Pancreas (tissue), 10 donors: ENCODE measurements around the gene LHX5. TPM values are rescaled to one million over a fixed set of nuclear protein-coding genes. Genes with fewer than 3 reads are reported as not detected.
A peak's percentile ranks its signal among the peaks of the same experiment; 100 is the strongest.

Experiments
- ATAC-seq, 4 donors: fragments of 200-7000 bp; cut with Tn5 transposase; one replicate each; pipeline versions ENCODE4 v1.8.0 to v1.9.1; 2020; ENCODE audit warnings: mild to moderate bottlenecking in 4 of 4, moderate library complexity in 4 of 4
- DNase-seq, 6 donors: peaks; one replicate each; pipeline ENCODE4 v3.0.0-alpha.2; 2020
- FAIRE-seq: peaks from 2 replicates; lab custom pipeline; 2012; peaks lifted over from hg19 to GRCh38; lab: Jason Lieb, UNC
- H3K27ac ChIP-seq, 4 donors: fragments of 200-600 bp; sonication (generic); 1 replicate in 3 of 4; 2 replicates in 1 of 4; pipeline versions ENCODE4 v1.5.0 to v1.8.0; 2020
- H3K27me3 ChIP-seq, 4 donors: fragments of 200-600 bp; one replicate each; pipeline ENCODE4 v1.8.0; 2021
- H3K36me3 ChIP-seq, 3 donors: fragments of 200-600 bp; sonication (generic) in 1 of 3; one replicate each; pipeline versions ENCODE4 v1.5.0 to v1.8.0; 2020 to 2021
- H3K4me1 ChIP-seq, 3 donors: fragments of 200-600 bp; one replicate each; pipeline ENCODE4 v1.8.0; 2021
- H3K4me3 ChIP-seq, 4 donors: fragments of 200-600 bp; sonication (generic) in 2 of 4; one replicate each; pipeline versions ENCODE4 v1.5.0 to v1.8.0; 2020 to 2021
- H3K9me3 ChIP-seq, 4 donors: fragments of 200-600 bp; one replicate each; pipeline ENCODE4 v1.8.0; 2021
- CTCF ChIP-seq, 4 donors: fragments of 200-600 bp; sonication (generic) in 3 of 4; IDR thresholded peaks; one replicate each; pipeline versions ENCODE4 v1.5.0 to v1.8.0; 2021; ENCODE audit warnings: antibody characterized with exemption in 4 of 4
- WGBS, 2 donors: extraction: QIAGEN DNeasy Blood & Tissue Kit; methylation state at CpG; one replicate each; pipeline ENCODE4 v1.1.7; 2013; 5-methylcytosine and 5-hydroxymethylcytosine counted together
- intact Hi-C, 3 donors: fragments of 100-400 bp; cut with DNase I; formaldehyde crosslinking; loops; one replicate each; pipeline versions ENCODE4 v1.11.1 to v1.14.2; 2022
- polyA plus RNA-seq, 2 donors: library from polyadenylated mRNA; stranded (reverse); fragments of 200-250 nt; gene quantifications; one replicate each; pipeline ENCODE4 v1.2.3, GENCODE V29; 2013
- total RNA-seq, 6 donors: library from RNA; stranded (reverse); fragmentation: NEBNext Ultra II Directional in 4 of 6; extraction: Animal tissue kit (Norgen Biotek cat#: 25700) in 4 of 6; gene quantifications; one replicate each; pipeline versions ENCODE4 v1.2.1 to v1.2.4, GENCODE V29; 2021 to 2023
- donor health status: healthy with polysubstance abuse.
- donor health status: DM: no; HTN: no; CAD: no; lungs with moderate emphysema.
- donor health status: DM: no; HTN: no; CAD: no.
- donor health status: control.
- donor health status: control.
- donor health status: Bipolar disorder and iron deficiency.
- donor health status: DM: yes; HTN: yes; CAD: no.
- donor health status: DM: no; HTN: no; CAD: no.
- donor health status: DM: no; HTN: no; CAD: no.
- donor health status: DM: yes; HTN: yes; CAD: no.

LHX5 gene
- total and polyA plus RNA-seq, 8 donors: not detected

- ATAC-seq (no peak), DNase-seq (no peak), FAIRE-seq (no peak)
- Histone ChIP-seq H3K27ac (no peak overlapping the region), H3K9me3 (no peaks in the 10 kb centered on the region), H3K4me3 (no peak overlapping the region), H3K4me1 (peaks cover 0 to 4% (median 3%) of the 10 kb centered on the region in 3 donors), H3K36me3 (no peaks in the 10 kb centered on the region), H3K27me3 (peaks cover 5 to 46% (median 21%) of the 10 kb centered on the region in 4 donors)
- no peak for TF ChIP-seq CTCF (IDR thresholded peaks at IDR 0.05)
- intact Hi-C loops: no loop called here
- 11 to 16% methylated on average over 17 of the region's 17 CpGs for WGBS, 2 donors
These were observed 2.3 kb downstream of the LHX5 start for GRCh38 chr12:113469224-113469948.

GRCh38 chr12:113468365-113469223, 3.1 kb downstream of the LHX5 start:
- DNase-seq: no peak
- no peak for TF ChIP-seq CTCF (IDR thresholded peaks at IDR 0.05)
- no peaks in the 10 kb centered on the region for H3K36me3 ChIP-seq
- no peak for ATAC-seq
- no peak for FAIRE-seq
- H3K27ac ChIP-seq: no peak overlapping the region
- H3K27me3 ChIP-seq: peaks cover 5 to 54% (median 22%) of the 10 kb centered on the region in 4 donors
- H3K4me1 ChIP-seq: peaks cover under 1 to 4% (median 3%) of the 10 kb centered on the region in 3 donors
- H3K9me3 ChIP-seq: no peaks in the 10 kb centered on the region
- WGBS, 2 donors: 3% methylated on average over 38 of the region's 38 CpGs
- intact Hi-C loops: no loop called here
- H3K4me3 ChIP-seq: no peak overlapping the region

- ATAC-seq (peak in 3 of 4 donors; percentile 9 to 31 (median 20)), FAIRE-seq (no peak), DNase-seq (peak in 2 of 6 donors; percentile 62 to 68)
- TF ChIP-seq CTCF (IDR thresholded peaks at IDR 0.05): no peak
- Histone ChIP-seq H3K36me3 (no peaks in the 10 kb centered on the region), H3K9me3 (no peaks in the 10 kb centered on the region), H3K27me3 (peaks cover 8 to 62% (median 26%) of the 10 kb centered on the region in 4 donors), H3K27ac (no peak overlapping the region), H3K4me1 (peaks cover 3 to 11% (median 6%) of the 10 kb centered on the region in 3 donors), H3K4me3 (peak overlapping the region in 3 of 4 donors; percentile 10 to 45 (median 22))
- intact Hi-C loops: no loop called here
- WGBS, 2 donors: 2% methylated on average over 70 to 78 of the region's 78 CpGs
These were observed 3.9 kb downstream of the LHX5 start for GRCh38 chr12:113467502-113468364.

GRCh38 chr12:113467142-113467501, 4.5 kb downstream of the LHX5 start:
- WGBS, 2 donors: 4 to 8% methylated on average over 30 to 31 of the region's 31 CpGs
- TF ChIP-seq CTCF (IDR thresholded peaks at IDR 0.05): no peak
- no peak for FAIRE-seq
- peak in 2 of 4 donors; percentile 11 to 13 for ATAC-seq
- Histone ChIP-seq H3K4me3 (peak overlapping the region in 3 of 4 donors; percentile 10 to 45 (median 22)), H3K36me3 (no peaks in the 10 kb centered on the region), H3K9me3 (no peaks in the 10 kb centered on the region), H3K27ac (no peak overlapping the region), H3K27me3 (peaks cover 8 to 63% (median 27%) of the 10 kb centered on the region in 4 donors), H3K4me1 (peaks cover 3 to 14% (median 6%) of the 10 kb centered on the region in 3 donors)
- intact Hi-C loops: no loop called here
- DNase-seq: peak in 1 of 6 donors; percentile 61
